Neuronal stem cell (in vitro differentiated cells): ENCODE results near the gene MTHFD2L. TPM values are rescaled to one million over a fixed set of nuclear protein-coding genes. Genes with fewer than 3 reads are reported as not detected.

ENCODE experiments used
- DNase-seq: peaks from one replicate; pipeline ENCODE4 v3.0.0-alpha.2; 2013; ENCODE audit warnings: low spot score
- H2AFZ ChIP-seq: one replicate; pipeline ENCODE4 v1.6.1; 2013; ENCODE audit warnings: mild to moderate bottlenecking, low read length, inconsistent platforms
- H2AK5ac ChIP-seq: 2 replicates; pipeline ENCODE4 v1.6.1; 2013; ENCODE audit warnings: low read depth, mild to moderate bottlenecking, inconsistent platforms, low read length, moderate library complexity, mixed read lengths
- H2BK120ac ChIP-seq: 2 replicates; pipeline ENCODE4 v1.6.1; 2013; ENCODE audit warnings: low read depth, mild to moderate bottlenecking, inconsistent platforms, low read length, moderate library complexity, mixed read lengths
- H2BK12ac ChIP-seq: one replicate; pipeline ENCODE4 v1.6.1; 2013; ENCODE audit warnings: low read length, inconsistent platforms
- H2BK15ac ChIP-seq: 2 replicates; pipeline ENCODE4 v1.6.1; 2013; ENCODE audit warnings: mild to moderate bottlenecking, low read length, inconsistent platforms, mixed read lengths
- H2BK5ac ChIP-seq: one replicate; pipeline ENCODE4 v1.6.1; 2013; ENCODE audit warnings: inconsistent platforms, mild to moderate bottlenecking, low read length, moderate library complexity
- H3K14ac ChIP-seq: one replicate; pipeline ENCODE4 v1.6.1; 2013; ENCODE audit warnings: low read length, inconsistent platforms
- H3K18ac ChIP-seq: 2 replicates; pipeline ENCODE4 v1.6.1; 2013; ENCODE audit warnings: low read length, inconsistent platforms
- H3K23ac ChIP-seq: 2 replicates; pipeline ENCODE4 v1.6.1; 2013; ENCODE audit warnings: low read depth, mild to moderate bottlenecking, mixed read lengths, low read length, inconsistent platforms; ENCODE audit not compliant: poor library complexity
- H3K27ac ChIP-seq: replicated peaks from 3 replicates; pipeline ENCODE4 v1.5.1; 2013; ENCODE audit warnings: low read length, inconsistent platforms
- H3K27me3 ChIP-seq, 3 experiments: 2 replicates each; pipeline ENCODE4 v1.6.1; 2013; ENCODE audit warnings: low read length in 3 of 3, mild to moderate bottlenecking in 2 of 3, inconsistent platforms in 1 of 3, low read depth in 1 of 3, mixed read lengths in 1 of 3, moderate library complexity in 1 of 3; ENCODE audit not compliant: control insufficient read depth in 3 of 3, insufficient read depth in 3 of 3
- H3K36me3 ChIP-seq, 2 donors: replicated peaks in 1 of 2; 2 replicates each; pipeline ENCODE4 v1.6.1; 2013; ENCODE audit warnings: low read length in 2 of 2; ENCODE audit not compliant: control insufficient read depth in 2 of 2, insufficient read depth in 2 of 2
- H3K4ac ChIP-seq: 2 replicates; pipeline ENCODE4 v1.6.1; 2013; ENCODE audit warnings: inconsistent platforms, mild to moderate bottlenecking, low read length, moderate library complexity
- H3K4me1 ChIP-seq, 2 donors: 1 replicate in 1 of 2; 2 replicates in 1 of 2; pipeline ENCODE4 v1.6.1; 2013; ENCODE audit warnings: low read length in 2 of 2, low read depth in 1 of 2; ENCODE audit not compliant: control insufficient read depth in 2 of 2, insufficient read depth in 1 of 2
- H3K4me2 ChIP-seq: one replicate; pipeline ENCODE4 v1.6.1; 2013; ENCODE audit warnings: mild to moderate bottlenecking, low read length, inconsistent platforms; ENCODE audit not compliant: insufficient read depth, poor library complexity, severe bottlenecking
- H3K4me3 ChIP-seq, 2 donors: 2 replicates each; pipeline ENCODE4 v1.5.1; 2013; ENCODE audit warnings: low read length in 2 of 2, mild to moderate bottlenecking in 2 of 2, inconsistent platforms in 1 of 2, moderate library complexity in 1 of 2
- H3K79me1 ChIP-seq: one replicate; pipeline ENCODE4 v1.6.1; 2013; ENCODE audit warnings: low read depth, mild to moderate bottlenecking, inconsistent platforms, low read length, moderate library complexity
- H3K9ac ChIP-seq: one replicate; pipeline ENCODE4 v1.6.1; 2013; ENCODE audit warnings: mild to moderate bottlenecking, low read depth, low read length, inconsistent platforms; ENCODE audit not compliant: poor library complexity
- H3K9me3 ChIP-seq, 2 donors: replicated peaks in 1 of 2; 2 replicates each; pipeline versions ENCODE3 to v1.6.1; 2013; ENCODE audit warnings: low read length in 2 of 2, mild to moderate bottlenecking in 2 of 2, inconsistent platforms in 1 of 2, low read depth in 1 of 2, mixed read lengths in 1 of 2, moderate library complexity in 1 of 2; ENCODE audit not compliant: control insufficient read depth in 2 of 2, insufficient read depth in 1 of 2
- H4K8ac ChIP-seq: one replicate; pipeline ENCODE4 v1.6.1; 2013; ENCODE audit warnings: low read depth, mild to moderate bottlenecking, inconsistent platforms, low read length, moderate library complexity
- H4K91ac ChIP-seq: one replicate; pipeline ENCODE4 v1.6.1; 2013; ENCODE audit warnings: low read length, low read depth, mild to moderate bottlenecking, inconsistent platforms; ENCODE audit not compliant: poor library complexity
- WGBS, 2 donors: extraction: QIAGEN DNeasy Blood & Tissue Kit; methylation state at CpG; one replicate each; pipeline ENCODE4 v1.1.7; 2013; ENCODE audit warnings: missing lambda C conversion rate in 2 of 2, mixed read lengths in 1 of 2; ENCODE audit not compliant: insufficient read length in 2 of 2, insufficient replicate concordance in 1 of 2; ENCODE audit errors: extremely low coverage in 2 of 2; 5-methylcytosine and 5-hydroxymethylcytosine counted together
- polyA plus RNA-seq, 2 experiments: library from polyadenylated mRNA; stranded (reverse); fragments of 200-250 nt; gene quantifications; one replicate each; pipeline ENCODE4 v1.2.3, GENCODE V29; 2013

The MTHFD2L gene
- 8.4 TPM for polyA plus RNA-seq (2013, experiment 1 of 2)
- polyA plus RNA-seq (2013, experiment 2 of 2) = 8.6 TPM

GRCh38 chr4:74157561-74158465 lies at the start of gene MTHFD2L:
MTHFD2L (plus strand) TSS chr4:74158118; CDS start chr4:74158139, 21 bp downstream.
- Histone ChIP-seq H3K14ac (no peak within 1 kb of the TSS), H3K4me3 (peak within 1 kb of the TSS; percentile 68 to 93), H3K36me3 (peaks cover 2 to 31% of the 10 kb centered on the region in 2 donors), H3K4me2 (peak within 1 kb of the TSS; percentile 65), H3K18ac (peak within 1 kb of the TSS; percentile 97), H2AFZ (peak within 1 kb of the TSS; percentile 88), H2BK12ac (no peak within 1 kb of the TSS), H3K9ac (peak within 1 kb of the TSS; percentile 53), H4K8ac (no peak within 1 kb of the TSS), H2BK120ac (peak within 1 kb of the TSS; percentile 34), H3K23ac (peak within 1 kb of the TSS; percentile 81), H3K79me1 (no peaks in the 10 kb centered on the region), H4K91ac (no peak within 1 kb of the TSS), H3K9me3 (peaks cover 0 to 7% of the 10 kb centered on the region in 2 donors), H2BK15ac (no peak within 1 kb of the TSS), H2AK5ac (no peak within 1 kb of the TSS), H3K4me1 (peaks cover 3 to 6% of the 10 kb centered on the region in 2 donors), H3K27ac (peak within 1 kb of the TSS; percentile 45), H2BK5ac (no peak within 1 kb of the TSS), H3K4ac (no peak within 1 kb of the TSS), H3K27me3 (no peaks in the 10 kb centered on the region)
- peak; percentile 78 for DNase-seq
- WGBS, 2 donors = no CpG with 5 or more reads among the region's 78 CpGs

DNA sequence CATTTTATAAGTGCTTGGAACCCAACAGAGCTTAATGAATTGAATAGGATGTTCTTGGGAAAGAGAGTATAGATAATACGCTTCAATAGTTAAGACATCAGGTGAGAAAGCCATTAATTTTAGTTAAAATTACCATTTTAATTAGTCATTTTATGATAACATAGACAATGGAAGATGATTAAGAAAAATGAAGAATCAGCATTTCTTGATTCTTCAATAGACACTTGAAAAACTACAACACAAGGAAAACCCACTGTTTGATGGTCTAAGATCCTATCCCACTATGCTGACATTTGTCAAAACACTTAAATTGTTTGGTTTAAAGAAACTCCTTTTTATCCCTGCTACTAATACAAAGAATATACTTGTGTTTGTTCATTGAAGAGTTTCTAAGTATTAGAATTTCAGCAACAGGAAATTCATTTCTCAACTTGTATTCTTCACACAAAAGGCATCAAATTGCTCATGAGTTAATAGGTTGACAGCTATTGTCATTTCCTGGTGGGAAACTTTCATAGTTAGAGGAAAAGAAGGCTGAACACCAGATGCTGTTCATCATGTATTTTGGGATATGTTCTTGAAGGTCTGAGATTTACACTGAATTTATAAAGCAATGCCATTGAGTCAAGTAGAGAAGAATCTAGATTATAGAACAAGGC lies 49.3 kb upstream of the MTHFD2L start:
- Histone ChIP-seq H2BK15ac (no peak overlapping the region), H4K91ac (no peak overlapping the region), H3K14ac (no peak overlapping the region), H4K8ac (no peak overlapping the region), H3K27me3 (no peaks in the 10 kb centered on the region), H3K4me2 (no peak overlapping the region), H2BK120ac (no peak overlapping the region), H3K9ac (no peak overlapping the region), H3K36me3 (no peaks in the 10 kb centered on the region), H2BK5ac (no peak overlapping the region), H3K9me3 (no peaks in the 10 kb centered on the region), H3K4me1 (peaks cover 0 to 17% of the 10 kb centered on the region in 2 donors), H3K4me3 (no peak overlapping the region), H2AK5ac (no peak overlapping the region), H3K23ac (no peak overlapping the region), H3K27ac (no peak overlapping the region), H3K18ac (no peak overlapping the region), H3K4ac (no peak overlapping the region), H2BK12ac (no peak overlapping the region), H2AFZ (peak overlapping the region; percentile 8), H3K79me1 (no peaks in the 10 kb centered on the region)
- DNase-seq = no peak
- no CpG with 5 or more reads among the region's 1 CpG for WGBS, 2 donors

DNA sequence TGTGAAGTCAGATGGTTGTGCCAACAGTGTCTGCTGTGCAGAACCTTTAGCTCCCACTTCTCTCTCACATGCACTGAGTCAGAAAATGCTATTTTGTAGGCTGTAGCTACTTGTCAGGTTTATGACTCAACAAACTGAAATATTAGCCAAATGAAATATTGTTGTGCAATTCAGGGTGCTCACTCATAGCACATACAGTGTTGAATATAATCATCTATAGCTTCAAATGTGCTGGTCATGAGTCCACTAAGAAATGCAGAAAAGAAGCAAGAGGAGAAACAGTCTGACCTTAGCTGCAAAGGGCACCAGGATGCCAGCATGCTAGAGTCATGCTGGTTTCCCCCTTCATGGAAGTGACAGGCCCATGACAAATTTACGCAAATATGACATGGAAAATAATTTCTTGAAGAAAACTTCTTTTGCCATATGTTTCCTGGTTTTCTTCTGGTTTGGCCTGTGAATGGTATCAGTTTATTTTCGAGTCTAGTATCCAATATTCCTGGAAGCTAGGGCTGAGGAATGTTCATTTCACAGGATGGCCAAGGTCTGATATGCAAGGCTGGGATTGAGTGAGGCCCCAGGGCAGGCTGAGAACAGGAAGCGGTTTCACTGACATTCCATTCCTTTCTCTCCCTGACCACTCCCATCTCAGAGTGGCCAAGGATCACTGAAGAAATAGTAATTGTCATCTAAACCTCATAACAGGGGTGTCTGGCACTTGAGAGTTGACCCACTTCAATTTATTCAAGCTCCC lies 48.6 kb upstream of the MTHFD2L start:
- Histone ChIP-seq H3K4me3 (no peak overlapping the region), H3K4ac (no peak overlapping the region), H2BK15ac (no peak overlapping the region), H3K23ac (no peak overlapping the region), H3K9ac (no peak overlapping the region), H2BK120ac (no peak overlapping the region), H2BK5ac (no peak overlapping the region), H3K14ac (no peak overlapping the region), H2AK5ac (no peak overlapping the region), H3K4me2 (no peak overlapping the region), H2AFZ (peak overlapping the region; percentile 8), H3K9me3 (no peaks in the 10 kb centered on the region), H3K18ac (no peak overlapping the region), H3K79me1 (no peaks in the 10 kb centered on the region), H2BK12ac (no peak overlapping the region), H4K8ac (no peak overlapping the region), H4K91ac (no peak overlapping the region), H3K4me1 (peaks cover 0 to 17% of the 10 kb centered on the region in 2 donors), H3K27ac (no peak overlapping the region), H3K27me3 (no peaks in the 10 kb centered on the region), H3K36me3 (no peaks in the 10 kb centered on the region)
- no peak for DNase-seq
- WGBS, 2 donors = no CpG with 5 or more reads among the region's 3 CpGs
